Measurements from ENCODE around the gene STRN3.
"Not testable (repeated sequence)": the region's sequence is repeated elsewhere in the genome, so short reads cannot be mapped to it uniquely, and the experiment has no call there.

DNA sequence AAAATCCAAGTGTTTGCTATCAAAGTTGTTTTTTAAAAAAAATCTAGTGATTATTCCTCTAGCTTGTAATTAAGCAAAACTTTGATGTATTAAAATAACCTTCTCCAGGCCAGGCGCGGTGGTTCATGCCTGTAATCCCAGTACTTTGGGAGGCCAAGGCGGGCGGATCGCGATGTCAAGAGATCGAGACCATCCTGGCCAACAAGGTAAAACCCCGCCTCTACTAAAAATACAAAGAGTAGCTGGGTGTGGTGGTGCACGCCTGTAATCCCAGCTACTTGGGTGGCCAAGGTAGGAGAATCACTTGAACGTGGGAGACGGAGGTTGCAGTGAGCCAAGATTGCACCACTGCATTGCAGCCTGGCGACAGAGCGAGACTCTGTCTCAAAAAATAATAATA is 92.2 kb downstream of the STRN3 start:
- TF ChIP-seq, protein P1, sequence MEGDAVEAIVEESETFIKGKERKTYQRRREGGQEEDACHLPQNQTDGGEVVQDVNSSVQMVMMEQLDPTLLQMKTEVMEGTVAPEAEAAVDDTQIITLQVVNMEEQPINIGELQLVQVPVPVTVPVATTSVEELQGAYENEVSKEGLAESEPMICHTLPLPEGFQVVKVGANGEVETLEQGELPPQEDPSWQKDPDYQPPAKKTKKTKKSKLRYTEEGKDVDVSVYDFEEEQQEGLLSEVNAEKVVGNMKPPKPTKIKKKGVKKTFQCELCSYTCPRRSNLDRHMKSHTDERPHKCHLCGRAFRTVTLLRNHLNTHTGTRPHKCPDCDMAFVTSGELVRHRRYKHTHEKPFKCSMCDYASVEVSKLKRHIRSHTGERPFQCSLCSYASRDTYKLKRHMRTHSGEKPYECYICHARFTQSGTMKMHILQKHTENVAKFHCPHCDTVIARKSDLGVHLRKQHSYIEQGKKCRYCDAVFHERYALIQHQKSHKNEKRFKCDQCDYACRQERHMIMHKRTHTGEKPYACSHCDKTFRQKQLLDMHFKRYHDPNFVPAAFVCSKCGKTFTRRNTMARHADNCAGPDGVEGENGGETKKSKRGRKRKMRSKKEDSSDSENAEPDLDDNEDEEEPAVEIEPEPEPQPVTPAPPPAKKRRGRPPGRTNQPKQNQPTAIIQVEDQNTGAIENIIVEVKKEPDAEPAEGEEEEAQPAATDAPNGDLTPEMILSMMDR (IDR thresholded peaks at IDR 0.05) = not testable (repeated sequence)
- TF ChIP-seq POLR2A (IDR thresholded peaks at IDR 0.05) = not testable (repeated sequence)
